ENCODE results near the gene FNBP1. TPM values are rescaled to one million over a fixed set of nuclear protein-coding genes. Genes with fewer than 3 reads are reported as not detected.
A peak's percentile ranks its signal among the peaks of the same experiment; 100 is the strongest.

The FNBP1 gene
- 21.9 TPM for total RNA-seq

- Histone ChIP-seq H3K36me3 (ENCODE audit: control insufficient read depth in 3 of 3, insufficient read depth in 3 of 3, low read length in 3 of 3) (no peaks in the 10 kb centered on the region), H3K9me3 (ENCODE audit: control insufficient read depth in 3 of 3, low read length in 3 of 3) (no peaks in the 10 kb centered on the region), H3K4me3 (ENCODE audit: low read length in 3 of 3) (peak within 1 kb of the TSS; percentile 74 to 89 (median 89)), H3K9ac (ENCODE audit: low read depth in 1 of 3, low read length in 3 of 3) (peak within 1 kb of the TSS; percentile 82 to 88 (median 88)), H3K27ac (ENCODE audit: low read depth, low read length) (peak within 1 kb of the TSS; percentile 75), H3K4me1 (ENCODE audit: control insufficient read depth in 3 of 3, insufficient read depth in 3 of 3, low read length in 3 of 3) (peaks cover 11 to 20% (median 15%) of the 10 kb centered on the region in 3 donors), H3K27me3 (ENCODE audit: control insufficient read depth in 3 of 3, insufficient read depth in 3 of 3, low read length in 3 of 3) (no peaks in the 10 kb centered on the region)
Measured at GRCh38 chr9:130042885-130043653, at the start of gene FNBP1. FNBP1 (minus strand) TSS chr9:130043189; CDS start chr9:130042975, 214 bp downstream.

DNA sequence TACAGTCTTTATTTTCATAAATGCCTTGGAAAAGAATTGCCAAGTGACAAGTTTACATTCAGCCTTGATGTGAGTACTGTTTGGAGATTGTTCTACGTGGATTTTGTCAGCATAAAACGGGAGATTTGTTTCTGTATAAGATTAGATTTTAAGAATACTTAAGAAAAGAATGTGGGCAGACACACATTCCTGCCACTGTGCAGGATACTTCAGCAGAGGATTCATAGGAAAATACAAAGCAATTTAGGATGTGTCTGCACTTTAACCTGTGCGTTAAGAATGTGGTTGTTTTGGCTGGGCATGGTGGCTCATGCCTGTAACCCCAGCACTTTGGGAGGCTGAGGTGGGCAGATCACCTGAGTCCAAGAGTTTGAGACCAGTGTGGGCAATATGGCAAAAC lies 47.9 kb upstream of the FNBP1 start:
- H3K9ac ChIP-seq (ENCODE audit: low read depth in 1 of 3, low read length in 3 of 3): no peak overlapping the region
- no peak overlapping the region for H3K27ac ChIP-seq (ENCODE audit: low read depth, low read length)
- H3K4me1 ChIP-seq (ENCODE audit: control insufficient read depth in 3 of 3, insufficient read depth in 3 of 3, low read length in 3 of 3): no peaks in the 10 kb centered on the region
- no peaks in the 10 kb centered on the region for H3K27me3 ChIP-seq (ENCODE audit: control insufficient read depth in 3 of 3, insufficient read depth in 3 of 3, low read length in 3 of 3)
- peaks cover 23 to 49% (median 43%) of the 10 kb centered on the region in 3 donors for H3K36me3 ChIP-seq (ENCODE audit: control insufficient read depth in 3 of 3, insufficient read depth in 3 of 3, low read length in 3 of 3)
- H3K4me3 ChIP-seq (ENCODE audit: low read length in 3 of 3): no peak overlapping the region
- no peaks in the 10 kb centered on the region for H3K9me3 ChIP-seq (ENCODE audit: control insufficient read depth in 3 of 3, low read length in 3 of 3)

- Histone ChIP-seq H3K9ac (ENCODE audit: low read depth in 1 of 3, low read length in 3 of 3) (no peak overlapping the region), H3K36me3 (ENCODE audit: control insufficient read depth in 3 of 3, insufficient read depth in 3 of 3, low read length in 3 of 3) (peaks cover 26 to 47% (median 46%) of the 10 kb centered on the region in 3 donors), H3K9me3 (ENCODE audit: control insufficient read depth in 3 of 3, low read length in 3 of 3) (no peaks in the 10 kb centered on the region), H3K4me3 (ENCODE audit: low read length in 3 of 3) (no peak overlapping the region), H3K4me1 (ENCODE audit: control insufficient read depth in 3 of 3, insufficient read depth in 3 of 3, low read length in 3 of 3) (no peaks in the 10 kb centered on the region), H3K27ac (ENCODE audit: low read depth, low read length) (no peak overlapping the region), H3K27me3 (ENCODE audit: control insufficient read depth in 3 of 3, insufficient read depth in 3 of 3, low read length in 3 of 3) (no peaks in the 10 kb centered on the region)
Measured at GRCh38 chr9:130089141-130089540, 46.2 kb upstream of the FNBP1 start.

- no peak overlapping the region for H3K27ac ChIP-seq (ENCODE audit: low read depth, low read length)
- no peak overlapping the region for H3K4me3 ChIP-seq (ENCODE audit: low read length in 3 of 3)
- no peak overlapping the region for H3K9ac ChIP-seq (ENCODE audit: low read depth in 1 of 3, low read length in 3 of 3)
- no peaks in the 10 kb centered on the region for H3K9me3 ChIP-seq (ENCODE audit: control insufficient read depth in 3 of 3, low read length in 3 of 3)
- H3K36me3 ChIP-seq (ENCODE audit: control insufficient read depth in 3 of 3, insufficient read depth in 3 of 3, low read length in 3 of 3): peaks cover 26 to 45% (median 45%) of the 10 kb centered on the region in 3 donors
- no peaks in the 10 kb centered on the region for H3K4me1 ChIP-seq (ENCODE audit: control insufficient read depth in 3 of 3, insufficient read depth in 3 of 3, low read length in 3 of 3)
- H3K27me3 ChIP-seq (ENCODE audit: control insufficient read depth in 3 of 3, insufficient read depth in 3 of 3, low read length in 3 of 3): no peaks in the 10 kb centered on the region
Measured at GRCh38 chr9:130088051-130088450, 45.1 kb upstream of the FNBP1 start.

- H3K9ac ChIP-seq (ENCODE audit: low read depth in 1 of 3, low read length in 3 of 3): no peak overlapping the region
- H3K36me3 ChIP-seq (ENCODE audit: control insufficient read depth in 3 of 3, insufficient read depth in 3 of 3, low read length in 3 of 3): peaks cover 34 to 46% (median 41%) of the 10 kb centered on the region in 3 donors
- no peaks in the 10 kb centered on the region for H3K4me1 ChIP-seq (ENCODE audit: control insufficient read depth in 3 of 3, insufficient read depth in 3 of 3, low read length in 3 of 3)
- no peak overlapping the region for H3K27ac ChIP-seq (ENCODE audit: low read depth, low read length)
- H3K27me3 ChIP-seq (ENCODE audit: control insufficient read depth in 3 of 3, insufficient read depth in 3 of 3, low read length in 3 of 3): no peaks in the 10 kb centered on the region
- H3K9me3 ChIP-seq (ENCODE audit: control insufficient read depth in 3 of 3, low read length in 3 of 3): no peaks in the 10 kb centered on the region
- no peak overlapping the region for H3K4me3 ChIP-seq (ENCODE audit: low read length in 3 of 3)
Measured at GRCh38 chr9:130084337-130084736, 41.3 kb upstream of the FNBP1 start.

DNA sequence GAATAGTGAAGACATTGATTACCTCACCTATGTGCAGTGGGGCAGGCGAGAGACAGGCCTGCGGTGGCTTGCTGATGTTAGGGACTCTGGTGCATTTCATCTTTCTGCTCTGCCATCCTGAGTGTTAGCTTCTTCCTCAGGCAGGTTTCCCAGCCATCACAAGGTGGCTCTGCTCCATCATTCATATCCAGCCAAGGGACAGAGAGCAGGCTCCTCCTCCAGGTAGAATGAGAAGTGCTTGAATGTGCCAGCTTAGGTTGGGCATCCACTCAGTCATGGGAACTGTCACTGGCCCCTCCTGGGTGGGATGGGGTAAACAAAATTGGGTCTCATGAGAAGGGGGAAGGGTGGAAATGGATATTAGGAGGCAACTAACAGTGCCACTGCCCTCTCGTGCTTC lies 35.6 kb upstream of the FNBP1 start:
- Histone ChIP-seq H3K4me3 (ENCODE audit: low read length in 3 of 3) (no peak overlapping the region), H3K27me3 (ENCODE audit: control insufficient read depth in 3 of 3, insufficient read depth in 3 of 3, low read length in 3 of 3) (no peaks in the 10 kb centered on the region), H3K36me3 (ENCODE audit: control insufficient read depth in 3 of 3, insufficient read depth in 3 of 3, low read length in 3 of 3) (peaks cover 29 to 44% (median 40%) of the 10 kb centered on the region in 3 donors), H3K9me3 (ENCODE audit: control insufficient read depth in 3 of 3, low read length in 3 of 3) (no peaks in the 10 kb centered on the region), H3K4me1 (ENCODE audit: control insufficient read depth in 3 of 3, insufficient read depth in 3 of 3, low read length in 3 of 3) (no peaks in the 10 kb centered on the region), H3K27ac (ENCODE audit: low read depth, low read length) (no peak overlapping the region), H3K9ac (ENCODE audit: low read depth in 1 of 3, low read length in 3 of 3) (no peak overlapping the region)

- Histone ChIP-seq H3K4me3 (ENCODE audit: low read length in 3 of 3) (no peak overlapping the region), H3K27me3 (ENCODE audit: control insufficient read depth in 3 of 3, insufficient read depth in 3 of 3, low read length in 3 of 3) (no peaks in the 10 kb centered on the region), H3K9ac (ENCODE audit: low read depth in 1 of 3, low read length in 3 of 3) (no peak overlapping the region), H3K27ac (ENCODE audit: low read depth, low read length) (no peak overlapping the region), H3K36me3 (ENCODE audit: control insufficient read depth in 3 of 3, insufficient read depth in 3 of 3, low read length in 3 of 3) (peaks cover 11 to 16% (median 15%) of the 10 kb centered on the region in 3 donors), H3K9me3 (ENCODE audit: control insufficient read depth in 3 of 3, low read length in 3 of 3) (no peaks in the 10 kb centered on the region), H3K4me1 (ENCODE audit: control insufficient read depth in 3 of 3, insufficient read depth in 3 of 3, low read length in 3 of 3) (peaks cover 0 to 10% (median 6%) of the 10 kb centered on the region in 3 donors)
Measured at GRCh38 chr9:130073373-130073772, 30.4 kb upstream of the FNBP1 start.

- H3K36me3 ChIP-seq (ENCODE audit: control insufficient read depth in 3 of 3, insufficient read depth in 3 of 3, low read length in 3 of 3): peaks cover 11 to 13% (median 11%) of the 10 kb centered on the region in 3 donors
- H3K27me3 ChIP-seq (ENCODE audit: control insufficient read depth in 3 of 3, insufficient read depth in 3 of 3, low read length in 3 of 3): no peaks in the 10 kb centered on the region
- H3K9ac ChIP-seq (ENCODE audit: low read depth in 1 of 3, low read length in 3 of 3): no peak overlapping the region
- H3K4me3 ChIP-seq (ENCODE audit: low read length in 3 of 3): no peak overlapping the region
- no peaks in the 10 kb centered on the region for H3K9me3 ChIP-seq (ENCODE audit: control insufficient read depth in 3 of 3, low read length in 3 of 3)
- no peak overlapping the region for H3K27ac ChIP-seq (ENCODE audit: low read depth, low read length)
- peaks cover 0 to 10% (median 6%) of the 10 kb centered on the region in 3 donors for H3K4me1 ChIP-seq (ENCODE audit: control insufficient read depth in 3 of 3, insufficient read depth in 3 of 3, low read length in 3 of 3)
Measured at GRCh38 chr9:130072515-130073235, 29.7 kb upstream of the FNBP1 start.

DNA sequence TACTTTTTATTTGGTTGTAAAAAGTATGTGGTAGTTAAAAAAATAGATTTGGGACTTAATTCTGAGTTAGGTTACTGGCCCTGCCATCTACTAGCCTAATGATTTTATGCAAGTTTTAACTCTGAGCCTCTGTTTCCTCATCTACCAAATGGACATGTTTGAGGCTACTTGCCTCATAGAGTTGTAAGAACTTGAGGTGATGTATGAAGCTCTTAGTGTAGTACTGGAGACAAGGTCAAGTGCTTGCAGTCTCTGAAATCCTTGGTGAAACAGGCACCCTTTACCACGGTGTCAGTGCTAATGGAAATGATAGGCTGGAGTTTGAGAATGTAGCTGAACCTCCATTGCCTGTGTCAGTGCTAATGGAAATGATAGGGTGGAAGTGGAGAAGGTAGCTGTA lies 26.1 kb upstream of the FNBP1 start:
- Histone ChIP-seq H3K9ac (ENCODE audit: low read depth in 1 of 3, low read length in 3 of 3) (no peak overlapping the region), H3K36me3 (ENCODE audit: control insufficient read depth in 3 of 3, insufficient read depth in 3 of 3, low read length in 3 of 3) (no peaks in the 10 kb centered on the region), H3K27ac (ENCODE audit: low read depth, low read length) (no peak overlapping the region), H3K4me3 (ENCODE audit: low read length in 3 of 3) (no peak overlapping the region), H3K4me1 (ENCODE audit: control insufficient read depth in 3 of 3, insufficient read depth in 3 of 3, low read length in 3 of 3) (peaks cover 0 to 10% (median 6%) of the 10 kb centered on the region in 3 donors), H3K27me3 (ENCODE audit: control insufficient read depth in 3 of 3, insufficient read depth in 3 of 3, low read length in 3 of 3) (no peaks in the 10 kb centered on the region), H3K9me3 (ENCODE audit: control insufficient read depth in 3 of 3, low read length in 3 of 3) (no peaks in the 10 kb centered on the region)

DNA sequence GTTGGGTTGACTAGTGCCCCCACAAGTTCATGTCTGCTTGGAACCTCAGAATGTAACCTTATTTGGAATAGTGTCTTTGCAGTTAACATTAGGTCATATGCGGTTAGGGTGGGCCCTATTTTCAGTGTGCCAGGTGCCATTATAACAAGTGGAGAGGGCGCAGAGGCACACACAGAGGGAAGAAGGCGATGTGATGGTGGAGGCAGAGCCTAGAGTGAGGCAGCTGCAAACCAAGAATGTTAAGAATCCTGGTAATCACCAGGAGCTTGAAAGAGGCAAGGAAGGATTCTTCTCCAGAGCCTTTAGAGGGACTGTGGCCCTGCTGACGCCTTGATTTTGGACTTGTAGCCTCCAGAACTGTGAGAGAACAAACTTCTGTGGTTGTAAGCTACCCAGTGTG lies 21.6 kb upstream of the FNBP1 start:
- Histone ChIP-seq H3K36me3 (ENCODE audit: control insufficient read depth in 3 of 3, insufficient read depth in 3 of 3, low read length in 3 of 3) (peaks cover 0 to 3% (median 0%) of the 10 kb centered on the region in 3 donors), H3K9me3 (ENCODE audit: control insufficient read depth in 3 of 3, low read length in 3 of 3) (no peaks in the 10 kb centered on the region), H3K9ac (ENCODE audit: low read depth in 1 of 3, low read length in 3 of 3) (no peak overlapping the region), H3K27ac (ENCODE audit: low read depth, low read length) (no peak overlapping the region), H3K4me1 (ENCODE audit: control insufficient read depth in 3 of 3, insufficient read depth in 3 of 3, low read length in 3 of 3) (peaks cover 0 to 5% (median 2%) of the 10 kb centered on the region in 3 donors), H3K27me3 (ENCODE audit: control insufficient read depth in 3 of 3, insufficient read depth in 3 of 3, low read length in 3 of 3) (no peaks in the 10 kb centered on the region), H3K4me3 (ENCODE audit: low read length in 3 of 3) (no peak overlapping the region)
